WI38 (cell line): Measurements from ENCODE around the gene RBBP4.

ENCODE experiments used
- H3K4me3 ChIP-seq: 2 replicates; pipeline ENCODE4 v1.5.1; 2011; ENCODE audit warnings: low read depth, mild to moderate bottlenecking, control low read depth, low read length
- CTCF ChIP-seq: IDR thresholded peaks from 2 replicates; pipeline ENCODE4 v1.5.1; 2012; ENCODE audit warnings: low read depth, mild to moderate bottlenecking, control low read depth, low read length

Gene RBBP4

GRCh38 chr1:32718036-32718435 lies 67.0 kb downstream of the RBBP4 start:
- H3K4me3 ChIP-seq = no peak overlapping the region
- no peak for TF ChIP-seq CTCF

GRCh38 chr1:32718527-32718926 lies 67.5 kb downstream of the RBBP4 start:
- TF ChIP-seq CTCF = no peak
- H3K4me3 ChIP-seq = no peak overlapping the region

- no peak overlapping the region for H3K4me3 ChIP-seq
- no peak for TF ChIP-seq CTCF
Measured at GRCh38 chr1:32719681-32720275, 68.8 kb downstream of the RBBP4 start.

GRCh38 chr1:32724678-32725614 lies 73.9 kb downstream of the RBBP4 start:
- no peak for TF ChIP-seq CTCF
- no peak overlapping the region for H3K4me3 ChIP-seq

- TF ChIP-seq CTCF = no peak
- H3K4me3 ChIP-seq = no peak overlapping the region
Measured at GRCh38 chr1:32725615-32725982, 74.6 kb downstream of the RBBP4 start.

- H3K4me3 ChIP-seq = no peak overlapping the region
- no peak for TF ChIP-seq CTCF
Measured at GRCh38 chr1:32727876-32728275, 76.9 kb downstream of the RBBP4 start.

GRCh38 chr1:32728413-32729077 lies 77.5 kb downstream of the RBBP4 start:
- no peak overlapping the region for H3K4me3 ChIP-seq
- no peak for TF ChIP-seq CTCF
